Urinary bladder (tissue), 4 donors: ENCODE results near the gene PHETA2. TPM values are rescaled to one million over a fixed set of nuclear protein-coding genes. Genes with fewer than 3 reads are reported as not detected.
"Not testable (repeated sequence)": the region's sequence is repeated elsewhere in the genome, so short reads cannot be mapped to it uniquely, and the experiment has no call there.

Source experiments
- DNase-seq: peaks from one replicate; pipeline ENCODE4 v3.0.0-alpha.2; 2015; ENCODE audit errors: extremely low spot score
- H3K27ac ChIP-seq: one replicate; pipeline ENCODE4 v1.5.1; 2013; ENCODE audit warnings: low read depth, mild to moderate bottlenecking, moderate library complexity
- H3K36me3 ChIP-seq: one replicate; pipeline ENCODE4 v1.6.1; 2013; ENCODE audit warnings: mild to moderate bottlenecking, moderate library complexity; ENCODE audit not compliant: insufficient read depth
- H3K4me1 ChIP-seq: one replicate; pipeline ENCODE4 v1.6.1; 2013; ENCODE audit warnings: mild to moderate bottlenecking, moderate library complexity; ENCODE audit not compliant: insufficient read depth
- H3K4me3 ChIP-seq: one replicate; pipeline ENCODE4 v1.5.1; 2013; ENCODE audit warnings: low read depth, low read length
- WGBS: extraction: QIAGEN DNeasy Blood & Tissue Kit; methylation state at CpG from one replicate; pipeline ENCODE4 v1.1.7; 2013; 5-methylcytosine and 5-hydroxymethylcytosine counted together
- polyA plus RNA-seq: library from polyadenylated mRNA; stranded (reverse); fragments of 200-250 nt; gene quantifications from one replicate; pipeline ENCODE4 v1.2.3, GENCODE V29; 2013
- small RNA-seq: library from RNA; depleted of rRNA; stranded (forward); fragments of <200 nt; gene quantifications from one replicate; pipeline ENCODE3, GENCODE V24; 2014
- total RNA-seq: library from RNA; depleted of rRNA; stranded (reverse); fragments of >200 nt; gene quantifications from one replicate; pipeline ENCODE4 v1.2.3, GENCODE V29; 2014
- donor health status: healthy with polysubstance abuse.
- donor health status: healthy.

Gene PHETA2
- total and polyA plus RNA-seq, 2 donors, result 17.3 to 26.0 TPM

DNA sequence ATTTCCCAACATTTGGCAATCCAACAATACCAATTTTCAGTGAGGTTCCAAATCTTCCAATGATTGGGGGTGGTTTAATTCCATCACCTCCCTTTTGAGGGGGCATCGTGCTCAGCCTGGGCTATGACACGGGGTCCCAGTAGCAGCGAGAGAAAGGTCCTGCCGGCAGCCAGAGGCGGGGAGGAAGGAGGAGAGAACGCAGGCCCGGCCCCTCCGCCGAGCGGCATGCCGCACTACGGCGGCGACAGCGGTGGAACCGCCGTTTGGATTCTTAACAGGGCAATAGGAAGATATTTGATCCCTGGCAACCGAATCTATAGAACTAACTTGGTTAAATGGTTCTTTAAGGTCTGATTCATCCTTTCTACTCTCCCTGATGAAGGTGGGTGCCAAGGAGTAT lies 34.8 kb downstream of the PHETA2 start:
- Histone ChIP-seq H3K36me3 (no peaks in the 10 kb centered on the region), H3K27ac (no peak overlapping the region), H3K4me3 (no peak overlapping the region), H3K4me1 (no peaks in the 10 kb centered on the region)
- WGBS, result 69% methylated on average over 18 of the region's 18 CpGs
- no peak for DNase-seq

DNA sequence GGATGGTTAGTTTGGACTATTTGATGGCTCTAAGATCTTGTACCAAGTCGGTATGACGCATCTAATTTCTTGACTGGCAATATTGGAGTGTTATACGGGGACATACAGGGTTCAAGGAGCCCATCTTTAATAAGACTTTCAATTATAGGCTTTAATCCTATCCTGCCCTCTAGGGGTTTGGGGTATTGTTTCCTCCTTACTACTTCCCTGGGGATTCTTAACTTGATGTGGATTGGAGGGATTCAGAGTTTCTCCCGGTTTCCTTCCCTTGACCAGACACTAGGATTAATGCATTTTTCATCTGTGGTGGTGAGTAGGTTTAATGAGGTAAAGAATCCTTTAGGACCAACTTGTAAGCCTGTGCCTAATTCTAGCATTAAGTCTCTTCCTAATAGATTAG lies 37.8 kb downstream of the PHETA2 start:
- Histone ChIP-seq H3K36me3 (no peaks in the 10 kb centered on the region), H3K27ac (no peak overlapping the region), H3K4me1 (no peaks in the 10 kb centered on the region), H3K4me3 (no peak overlapping the region)
- no peak for DNase-seq
- 63% methylated on average over 4 of the region's 4 CpGs for WGBS

DNA sequence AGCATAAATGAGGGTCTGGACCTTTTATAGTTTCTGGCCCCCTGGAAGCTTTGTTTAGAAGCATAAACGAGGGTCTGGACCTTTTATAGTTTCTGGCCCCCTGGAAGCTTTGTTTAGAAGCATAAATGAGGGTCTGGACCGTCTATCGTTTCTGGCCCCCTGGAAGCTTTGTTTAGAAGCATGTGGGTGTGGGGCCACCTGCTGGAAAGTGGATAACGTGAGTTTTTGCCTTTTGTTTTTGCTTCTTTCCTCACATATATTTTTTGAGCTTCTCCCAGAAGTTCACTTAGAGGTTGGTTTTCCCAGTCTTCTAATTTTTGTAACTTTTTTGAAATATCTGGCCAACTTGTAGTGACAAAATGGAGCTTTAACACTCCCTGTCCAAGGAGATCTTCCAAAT lies 38.7 kb downstream of the PHETA2 start:
- not testable (repeated sequence) for H3K27ac ChIP-seq, H3K4me3 ChIP-seq, H3K4me1 ChIP-seq, H3K36me3 ChIP-seq, DNase-seq
- 19% methylated on average over 4 of the region's 4 CpGs for WGBS

DNA sequence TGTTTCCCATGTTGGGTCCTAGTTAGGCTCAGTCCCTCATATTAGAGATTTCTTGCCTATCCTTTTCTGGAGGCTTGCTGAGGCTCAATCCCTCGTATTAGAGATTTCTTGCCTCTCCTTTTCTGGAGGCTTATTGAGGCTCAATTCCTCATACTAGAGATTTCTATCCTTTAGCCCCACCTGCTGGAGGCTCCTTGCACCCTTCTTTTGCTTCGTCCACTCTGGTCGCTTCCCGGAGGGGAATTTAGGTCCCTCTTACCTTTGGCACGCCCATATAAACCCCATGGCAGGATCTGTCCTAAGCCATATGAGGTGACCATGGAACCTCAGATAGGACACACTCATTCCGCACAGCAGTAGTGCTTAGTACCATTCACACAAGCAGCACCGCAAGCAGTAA lies 40.7 kb downstream of the PHETA2 start:
- no peak overlapping the region for H3K4me3 ChIP-seq
- H3K27ac ChIP-seq, result no peak overlapping the region
- DNase-seq, result no peak
- H3K36me3 ChIP-seq, result no peaks in the 10 kb centered on the region
- WGBS, result 86% methylated on average over 7 of the region's 7 CpGs
- H3K4me1 ChIP-seq, result no peaks in the 10 kb centered on the region

DNA sequence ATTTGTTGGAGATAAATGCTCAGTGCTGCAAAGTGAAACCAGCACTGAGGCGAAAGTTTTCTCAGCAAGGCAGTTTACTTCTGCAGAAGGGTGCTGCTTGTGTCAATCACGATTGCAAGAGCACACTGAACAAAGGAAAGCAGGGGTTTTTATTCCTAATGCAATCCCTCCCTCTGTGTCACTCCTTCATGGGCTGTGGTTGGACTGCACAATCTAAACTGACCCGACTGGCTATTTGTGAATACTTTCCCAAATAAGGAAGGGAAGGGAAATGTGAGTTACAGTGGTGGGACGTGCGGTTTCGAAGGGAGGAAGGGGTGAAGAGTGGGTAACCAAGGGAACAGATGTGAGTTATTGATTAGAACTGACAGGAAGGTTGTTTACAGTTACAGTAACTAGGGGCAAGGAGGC lies 41.4 kb downstream of the PHETA2 start:
- not testable (repeated sequence) for H3K4me3 ChIP-seq, H3K27ac ChIP-seq, H3K36me3 ChIP-seq, DNase-seq, H3K4me1 ChIP-seq
- 92% methylated on average over 6 of the region's 6 CpGs for WGBS

DNA sequence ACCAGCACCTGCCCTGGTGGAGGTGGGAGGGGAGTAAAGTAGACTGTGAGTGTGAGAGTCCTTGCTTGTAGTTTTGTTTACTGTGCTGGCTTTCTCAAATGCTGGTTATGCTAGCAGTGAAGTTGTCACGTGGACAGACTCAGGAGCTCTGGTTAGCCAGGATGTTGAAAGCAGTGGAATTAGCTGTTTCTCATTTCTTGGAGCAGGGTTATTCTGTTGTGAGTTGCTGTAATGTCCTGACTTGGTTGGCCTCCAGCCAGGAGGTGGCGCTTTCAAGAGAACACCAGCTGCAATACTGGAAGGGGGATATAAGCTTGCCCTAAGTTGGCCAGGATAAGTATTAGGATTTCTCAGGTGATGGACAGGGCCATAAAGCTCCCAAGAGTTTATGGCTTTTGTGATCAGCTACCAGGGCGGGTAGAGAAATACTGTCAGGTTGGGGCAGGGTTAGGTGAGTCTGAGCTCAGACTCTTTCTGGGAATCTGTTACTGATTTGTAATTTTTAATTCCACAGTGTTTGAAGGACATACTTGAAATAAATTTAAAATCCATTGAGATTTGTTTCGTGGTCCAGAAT lies 42.9 kb downstream of the PHETA2 start:
- H3K36me3 ChIP-seq, result no peaks in the 10 kb centered on the region
- H3K27ac ChIP-seq, result no peak overlapping the region
- no peak for DNase-seq
- H3K4me3 ChIP-seq, result no peak overlapping the region
- H3K4me1 ChIP-seq, result no peaks in the 10 kb centered on the region
- WGBS, result 75% methylated on average over 4 of the region's 4 CpGs

DNA sequence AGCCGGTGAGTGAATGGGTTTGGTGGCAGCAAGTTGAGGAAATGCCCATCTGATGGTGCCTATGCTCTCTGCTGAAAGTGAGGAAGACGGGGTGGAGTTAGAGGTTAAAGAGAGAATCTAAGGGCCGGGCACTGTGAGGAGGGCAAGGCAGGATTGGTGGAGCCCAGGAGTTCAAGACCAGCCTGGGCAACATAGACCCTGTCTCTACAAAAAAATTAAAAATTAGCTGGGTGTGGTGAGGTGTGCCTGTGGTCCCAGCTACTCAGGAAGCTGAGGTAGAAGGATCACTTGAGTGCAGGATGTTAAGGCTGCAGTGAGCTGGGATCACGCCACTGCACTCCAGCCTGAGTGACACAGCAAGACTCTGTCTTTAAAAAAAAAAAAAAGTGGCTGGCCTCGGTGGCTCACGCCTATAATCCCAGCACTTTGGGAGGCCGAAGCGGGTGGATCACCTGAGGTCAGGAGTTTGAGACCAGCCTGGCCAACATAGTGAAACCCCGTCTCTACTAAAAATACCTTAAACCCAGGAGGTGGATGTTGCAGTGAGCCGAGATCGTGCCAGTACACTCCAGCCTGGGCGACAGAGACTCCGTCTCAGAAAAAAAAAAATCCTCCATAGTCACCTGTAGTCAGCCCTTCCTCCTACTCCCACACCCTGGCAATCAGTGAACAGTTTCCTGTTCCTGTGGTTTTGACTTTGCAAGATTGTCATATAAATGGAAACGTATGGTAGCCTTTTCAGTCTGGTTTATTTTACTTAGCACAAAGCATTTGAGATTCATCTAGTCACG lies 46.4 kb downstream of the PHETA2 start:
- not testable (repeated sequence) for H3K4me1 ChIP-seq, H3K36me3 ChIP-seq, H3K4me3 ChIP-seq, DNase-seq, H3K27ac ChIP-seq
- WGBS, result 79% methylated on average over 15 of the region's 15 CpGs

DNA sequence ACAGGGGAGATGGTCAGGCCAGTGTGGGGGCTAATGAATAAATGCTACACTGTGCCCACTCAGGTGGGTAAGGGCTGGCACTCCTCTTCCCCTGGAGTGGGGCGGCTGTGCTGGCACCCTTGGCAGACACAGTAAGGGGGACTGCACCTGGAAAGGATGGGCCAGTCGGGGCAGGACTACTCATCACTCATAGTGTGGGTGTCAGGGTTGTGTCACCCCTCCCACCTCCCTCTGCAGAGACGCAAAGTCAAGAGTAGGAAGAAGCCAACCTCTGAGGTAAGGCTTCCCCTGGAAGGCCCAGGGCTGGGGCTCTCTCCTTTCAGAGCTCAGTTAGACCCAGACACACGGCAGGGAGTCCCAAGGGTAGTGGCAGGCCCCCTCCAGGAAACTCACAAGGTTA lies 49.5 kb downstream of the PHETA2 start:
- not testable (repeated sequence) for H3K27ac ChIP-seq, H3K36me3 ChIP-seq, H3K4me1 ChIP-seq, H3K4me3 ChIP-seq, DNase-seq
- no CpG with 5 or more reads among the region's 4 CpGs for WGBS

DNA sequence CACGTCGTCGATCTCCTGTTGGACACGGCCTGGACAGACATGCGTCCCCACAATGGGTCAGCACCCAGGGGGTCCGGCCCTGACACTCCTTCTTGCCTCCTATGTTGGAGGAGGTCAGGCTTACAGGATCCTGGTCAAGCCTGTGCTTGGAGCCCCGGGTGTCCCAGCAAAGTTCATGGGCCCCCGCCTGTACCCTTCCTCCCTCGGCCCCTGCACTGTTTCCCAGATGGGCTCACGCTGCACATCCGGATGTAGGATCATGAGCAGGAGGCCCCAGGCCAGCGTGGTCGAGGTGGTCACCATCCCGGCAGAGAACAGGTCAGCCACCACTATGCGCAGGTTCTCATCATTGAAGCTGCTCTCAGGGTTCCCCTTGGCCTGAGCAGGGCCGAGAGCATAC lies 53.6 kb downstream of the PHETA2 start:
- H3K4me1 ChIP-seq, result no peaks in the 10 kb centered on the region
- H3K4me3 ChIP-seq, result no peak overlapping the region
- no peak overlapping the region for H3K27ac ChIP-seq
- H3K36me3 ChIP-seq, result no peaks in the 10 kb centered on the region
- no peak for DNase-seq
- WGBS, result 85% methylated on average over 16 of the region's 16 CpGs

DNA sequence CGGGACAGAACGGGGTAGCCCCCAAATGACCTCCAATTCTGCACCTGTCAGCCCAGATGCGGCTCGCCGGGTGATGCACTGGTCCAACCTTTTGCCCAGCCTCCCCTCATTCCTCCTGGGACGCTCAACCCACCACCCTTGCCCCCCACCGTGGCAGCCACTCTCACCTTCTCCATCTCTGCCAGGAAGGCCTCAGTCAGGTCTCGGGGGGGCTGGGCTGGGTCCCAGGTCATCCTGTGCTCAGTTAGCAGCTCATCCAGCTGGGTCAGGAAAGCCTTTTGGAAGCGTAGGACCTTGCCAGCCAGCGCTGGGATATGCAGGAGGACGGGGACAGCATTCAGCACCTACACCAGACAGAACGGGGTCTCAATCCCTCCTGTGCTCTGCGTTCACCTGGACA lies 54.0 kb downstream of the PHETA2 start:
- H3K36me3 ChIP-seq, H3K4me3 ChIP-seq, H3K27ac ChIP-seq, DNase-seq, H3K4me1 ChIP-seq: not testable (repeated sequence)
- 89% methylated on average over 13 of the region's 13 CpGs for WGBS

Small RNA genes within 50 kb of the gene (small RNA-seq; reads per million reads assigned to genes)
- not detected for gene SNORD13P1

Other genes starting within 250 kb of the PHETA2 start
- 49.7 TPM for gene SREBF2, start 241.1 kb upstream of the PHETA2 start, total RNA-seq
- gene SREBF2, start 241.1 kb upstream of the PHETA2 start, polyA plus RNA-seq, result 51.3 TPM
- gene SHISA8, start 159.2 kb upstream of the PHETA2 start, total RNA-seq, result not detected
- gene SHISA8, start 159.2 kb upstream of the PHETA2 start, polyA plus RNA-seq, result not detected
- 0.53 TPM for gene TNFRSF13C, start 147.4 kb upstream of the PHETA2 start, total RNA-seq
- gene TNFRSF13C, start 147.4 kb upstream of the PHETA2 start, polyA plus RNA-seq, result 0.06 TPM
- gene CENPM, start 127.1 kb upstream of the PHETA2 start, total RNA-seq, result 6.2 TPM
- 1.1 TPM for gene CENPM, start 127.1 kb upstream of the PHETA2 start, polyA plus RNA-seq
- 1.7 TPM for gene SEPTIN3, start 104.8 kb upstream of the PHETA2 start, total RNA-seq
- gene SEPTIN3, start 104.8 kb upstream of the PHETA2 start, polyA plus RNA-seq, result 0.49 TPM
- 5.2 TPM for gene WBP2NL, start 75.5 kb upstream of the PHETA2 start, total RNA-seq
- 0.98 TPM for gene WBP2NL, start 75.5 kb upstream of the PHETA2 start, polyA plus RNA-seq
- 38.6 TPM for gene NAGA, start 3.4 kb upstream of the PHETA2 start, total RNA-seq
- 30.9 TPM for gene NAGA, start 3.4 kb upstream of the PHETA2 start, polyA plus RNA-seq
- 10.0 TPM for gene SMDT1, start 5.5 kb downstream of the PHETA2 start, total RNA-seq
- gene SMDT1, start 5.5 kb downstream of the PHETA2 start, polyA plus RNA-seq, result 86.1 TPM
- gene NDUFA6, start 16.5 kb downstream of the PHETA2 start, total RNA-seq, result 54.0 TPM
- 118 TPM for gene NDUFA6, start 16.5 kb downstream of the PHETA2 start, polyA plus RNA-seq
- gene CYP2D6, start 56.6 kb downstream of the PHETA2 start, total RNA-seq, result 0.48 TPM
- 0.61 TPM for gene CYP2D6, start 56.6 kb downstream of the PHETA2 start, polyA plus RNA-seq
- gene TCF20, start 196.4 kb downstream of the PHETA2 start, total RNA-seq, result 19.5 TPM
- 14.0 TPM for gene TCF20, start 196.4 kb downstream of the PHETA2 start, polyA plus RNA-seq